H9 (cell line): Measurements from ENCODE around the gene ZDHHC1. TPM values are rescaled to one million over a fixed set of nuclear protein-coding genes. Genes with fewer than 3 reads are reported as not detected.

Experiments
- DNase-seq: peaks from one replicate; pipeline ENCODE4 v3.0.0-alpha.2; 2017
- H2AFZ ChIP-seq: one replicate; pipeline ENCODE4 v1.6.1; 2013; ENCODE audit warnings: mild to moderate bottlenecking, low read length, control low read depth, moderate library complexity
- H2AK5ac ChIP-seq: 2 replicates; pipeline ENCODE4 v1.6.1; 2013; ENCODE audit warnings: low read length, control low read depth, mixed read lengths; ENCODE audit not compliant: insufficient read length
- H2BK120ac ChIP-seq: one replicate; pipeline ENCODE4 v1.6.1; 2013; ENCODE audit warnings: low read depth, mild to moderate bottlenecking, low read length, control low read depth, inconsistent platforms; ENCODE audit not compliant: poor library complexity, severe bottlenecking
- H2BK12ac ChIP-seq: 2 replicates; pipeline ENCODE4 v1.6.1; 2013; ENCODE audit warnings: low read length, control low read depth, mixed read lengths, low read depth; ENCODE audit not compliant: insufficient read length
- H2BK15ac ChIP-seq: 2 replicates; pipeline ENCODE4 v1.6.1; 2013; ENCODE audit warnings: low read depth, low read length, control low read depth
- H2BK20ac ChIP-seq: one replicate; pipeline ENCODE4 v1.6.1; 2013; ENCODE audit warnings: low read depth, mild to moderate bottlenecking, low read length, control low read depth, inconsistent platforms; ENCODE audit not compliant: poor library complexity, severe bottlenecking
- H2BK5ac ChIP-seq: 2 replicates; pipeline ENCODE4 v1.6.1; 2013; ENCODE audit warnings: low read length, control low read depth, mixed read lengths; ENCODE audit not compliant: insufficient read length
- H3K14ac ChIP-seq: 2 replicates; pipeline ENCODE4 v1.6.1; 2013; ENCODE audit warnings: low read length, control low read depth; ENCODE audit not compliant: insufficient read depth
- H3K18ac ChIP-seq: 2 replicates; pipeline ENCODE4 v1.6.1; 2013; ENCODE audit warnings: low read depth, mild to moderate bottlenecking, mixed read lengths, low read length, control low read depth; ENCODE audit not compliant: insufficient read length
- H3K23ac ChIP-seq: 2 replicates; pipeline ENCODE4 v1.6.1; 2013; ENCODE audit warnings: low read length, control low read depth, mixed read lengths, low read depth; ENCODE audit not compliant: insufficient read length
- H3K23me2 ChIP-seq: 2 replicates; pipeline ENCODE4 v1.6.1; 2013; ENCODE audit warnings: low read depth, mild to moderate bottlenecking, mixed read lengths, low read length, control low read depth; ENCODE audit not compliant: insufficient read length, poor library complexity, severe bottlenecking
- H3K27ac ChIP-seq: 2 replicates; pipeline ENCODE4 v1.5.1; 2013; ENCODE audit warnings: low read length, control low read depth, mixed read lengths, low read depth; ENCODE audit not compliant: insufficient read length
- H3K27me3 ChIP-seq: 2 replicates; pipeline ENCODE4 v1.6.1; 2013; ENCODE audit warnings: low read length, control low read depth, inconsistent platforms; ENCODE audit not compliant: insufficient read depth
- H3K4ac ChIP-seq: 2 replicates; pipeline ENCODE4 v1.6.1; 2013; ENCODE audit warnings: low read depth, mild to moderate bottlenecking, control low read depth, inconsistent platforms, low read length, moderate library complexity
- H3K4me1 ChIP-seq: 2 replicates; pipeline ENCODE4 v1.6.1; 2013; ENCODE audit warnings: low read length, control low read depth, inconsistent platforms; ENCODE audit not compliant: insufficient read depth
- H3K4me2 ChIP-seq: 2 replicates; pipeline ENCODE4 v1.6.1; 2013; ENCODE audit warnings: low read length, control low read depth, mixed read lengths; ENCODE audit not compliant: insufficient read length, insufficient read depth
- H3K56ac ChIP-seq: 2 replicates; pipeline ENCODE4 v1.6.1; 2013; ENCODE audit warnings: low read depth, mild to moderate bottlenecking, mixed read lengths, low read length, control low read depth; ENCODE audit not compliant: insufficient read length
- H3K79me1 ChIP-seq: 2 replicates; pipeline ENCODE4 v1.6.1; 2013; ENCODE audit warnings: low read depth, mild to moderate bottlenecking, moderate library complexity, low read length, control low read depth, inconsistent platforms; ENCODE audit not compliant: insufficient read depth, poor library complexity, severe bottlenecking
- H3K79me2 ChIP-seq: 2 replicates; pipeline ENCODE4 v1.6.1; 2013; ENCODE audit warnings: low read length, control low read depth, inconsistent platforms; ENCODE audit not compliant: insufficient read depth
- H3K9ac ChIP-seq: 2 replicates; pipeline ENCODE4 v1.6.1; 2013; ENCODE audit warnings: low read length, control low read depth, mixed read lengths; ENCODE audit not compliant: insufficient read length; ENCODE audit errors: extremely low read depth
- H3K9me3 ChIP-seq: one replicate; pipeline ENCODE4 v1.6.1; 2013; ENCODE audit warnings: low read depth, low read length, inconsistent platforms; ENCODE audit not compliant: control insufficient read depth
- H3T11ph ChIP-seq: one replicate; pipeline ENCODE4 v1.6.1; 2013; ENCODE audit warnings: mild to moderate bottlenecking, low read length, control low read depth, inconsistent platforms
- H4K20me1 ChIP-seq: one replicate; pipeline ENCODE4 v1.6.1; 2013; ENCODE audit not compliant: control insufficient read depth, insufficient read length, insufficient read depth
- H4K5ac ChIP-seq: 2 replicates; pipeline ENCODE4 v1.6.1; 2013; ENCODE audit warnings: low read depth, mild to moderate bottlenecking, mixed read lengths, low read length, control low read depth; ENCODE audit not compliant: insufficient read length
- H4K8ac ChIP-seq: replicated peaks from 2 replicates; pipeline ENCODE4 v1.6.1; 2013; ENCODE audit warnings: low read length, control low read depth, mixed read lengths, low read depth; ENCODE audit not compliant: insufficient read length
- H4K91ac ChIP-seq: 2 replicates; pipeline ENCODE4 v1.6.1; 2013; ENCODE audit warnings: low read depth, mild to moderate bottlenecking, moderate library complexity, mixed read lengths, low read length, control low read depth; ENCODE audit not compliant: insufficient read length
- H3K27ac Mint-ChIP-seq, 3 experiments: 2 replicates in 2 of 3; 3 replicates in 1 of 3; pipeline ENCODE4 v1.8.0; 2020 to 2021; ENCODE audit warnings: mixed read lengths in 3 of 3, mild to moderate bottlenecking in 1 of 3, moderate library complexity in 1 of 3
- H3K27me3 Mint-ChIP-seq: 2 replicates; pipeline ENCODE4 v1.8.0; 2021; ENCODE audit warnings: low read depth, mild to moderate bottlenecking, moderate library complexity, mixed read lengths
- H3K36me3 Mint-ChIP-seq, 3 experiments: 2 replicates in 2 of 3; 3 replicates in 1 of 3; pipeline ENCODE4 v1.8.0; 2020 to 2021; ENCODE audit warnings: low read depth in 3 of 3, mixed read lengths in 3 of 3; ENCODE audit not compliant: insufficient read depth in 1 of 3
- H3K4me1 Mint-ChIP-seq, 2 experiments: 2 replicates each; pipeline ENCODE4 v1.8.0; 2020; ENCODE audit warnings: mixed read lengths in 2 of 2
- H3K4me3 Mint-ChIP-seq, 2 experiments: 2 replicates in 1 of 2; 3 replicates in 1 of 2; pipeline ENCODE4 v1.8.0; 2020 to 2021; ENCODE audit warnings: mild to moderate bottlenecking in 2 of 2, mixed read lengths in 2 of 2, moderate library complexity in 1 of 2
- H3K9me3 Mint-ChIP-seq, 2 experiments: 2 replicates in 1 of 2; 3 replicates in 1 of 2; pipeline ENCODE4 v1.8.0; 2020; ENCODE audit warnings: mild to moderate bottlenecking in 2 of 2, mixed read lengths in 2 of 2, moderate library complexity in 1 of 2
- WGBS: extraction: QIAGEN DNeasy Blood & Tissue Kit; methylation state at CpG from one replicate; pipeline ENCODE4 v1.1.7; 2013; ENCODE audit warnings: missing lambda C conversion rate, low lambda C conversion rate, mixed read lengths; ENCODE audit not compliant: insufficient read length; ENCODE audit errors: extremely low coverage; 5-methylcytosine and 5-hydroxymethylcytosine counted together
- total RNA-seq: library from RNA; stranded (reverse); gene quantifications from 2 replicates; pipeline ENCODE4 v1.2.1, GENCODE V29; 2021
- TF ChIP-seq, protein P1 (sequence below): fragments of 200-600 bp; sonication (generic); conservative IDR thresholded peaks from 3 replicates; pipeline ENCODE4 v1.8.0; 2021; ENCODE audit warnings: antibody characterized with exemption, mild to moderate bottlenecking

ZDHHC1 gene
- total RNA-seq, 1 experiment from 2014 or later: 3.7 TPM

GRCh38 chr16:67399749-67400704 is 16.2 kb downstream of the ZDHHC1 start:
- H3K23ac ChIP-seq: no peak overlapping the region
- H4K20me1 ChIP-seq: peaks cover 2% of the 10 kb centered on the region
- H2BK120ac ChIP-seq: no peak overlapping the region
- H3K23me2 ChIP-seq: no peaks in the 10 kb centered on the region
- H3K9me3 Mint-ChIP-seq: no peaks in the 10 kb centered on the region
- H3K4me1 Mint-ChIP-seq: peaks cover 27 to 38% of the 10 kb centered on the region in 2 experiments
- no peak overlapping the region; a peak in 1 of 7 replicates for H3K27ac Mint-ChIP-seq
- no peak overlapping the region for H3K27ac ChIP-seq
- no peak overlapping the region for H2AK5ac ChIP-seq
- no peak overlapping the region for H2BK5ac ChIP-seq
- H3K79me1 ChIP-seq: no peaks in the 10 kb centered on the region
- H2BK15ac ChIP-seq: no peak overlapping the region
- no peaks in the 10 kb centered on the region for H3K79me2 ChIP-seq
- DNase-seq: no peak
- no peak overlapping the region for H3K18ac ChIP-seq
- H3K27me3 Mint-ChIP-seq: peaks cover 51% of the 10 kb centered on the region
- H2AFZ ChIP-seq: no peak overlapping the region
- TF ChIP-seq, protein P1, sequence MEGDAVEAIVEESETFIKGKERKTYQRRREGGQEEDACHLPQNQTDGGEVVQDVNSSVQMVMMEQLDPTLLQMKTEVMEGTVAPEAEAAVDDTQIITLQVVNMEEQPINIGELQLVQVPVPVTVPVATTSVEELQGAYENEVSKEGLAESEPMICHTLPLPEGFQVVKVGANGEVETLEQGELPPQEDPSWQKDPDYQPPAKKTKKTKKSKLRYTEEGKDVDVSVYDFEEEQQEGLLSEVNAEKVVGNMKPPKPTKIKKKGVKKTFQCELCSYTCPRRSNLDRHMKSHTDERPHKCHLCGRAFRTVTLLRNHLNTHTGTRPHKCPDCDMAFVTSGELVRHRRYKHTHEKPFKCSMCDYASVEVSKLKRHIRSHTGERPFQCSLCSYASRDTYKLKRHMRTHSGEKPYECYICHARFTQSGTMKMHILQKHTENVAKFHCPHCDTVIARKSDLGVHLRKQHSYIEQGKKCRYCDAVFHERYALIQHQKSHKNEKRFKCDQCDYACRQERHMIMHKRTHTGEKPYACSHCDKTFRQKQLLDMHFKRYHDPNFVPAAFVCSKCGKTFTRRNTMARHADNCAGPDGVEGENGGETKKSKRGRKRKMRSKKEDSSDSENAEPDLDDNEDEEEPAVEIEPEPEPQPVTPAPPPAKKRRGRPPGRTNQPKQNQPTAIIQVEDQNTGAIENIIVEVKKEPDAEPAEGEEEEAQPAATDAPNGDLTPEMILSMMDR: peak; percentile 16; the same call in 1 of the 3 replicates
- H4K5ac ChIP-seq: no peak overlapping the region
- no peak overlapping the region for H4K91ac ChIP-seq
- no peak overlapping the region for H3K4me2 ChIP-seq
- no peaks in the 10 kb centered on the region for H3K9me3 ChIP-seq
- no peak overlapping the region for H2BK12ac ChIP-seq
- WGBS: no CpG with 5 or more reads among the region's 19 CpGs
- H3K27me3 ChIP-seq: peaks cover 6% of the 10 kb centered on the region; the same call in 1 of the 2 replicates
- peaks cover 0 to 1% (median 0%) of the 10 kb centered on the region in 3 experiments; a peak in 1 of 7 replicates for H3K36me3 Mint-ChIP-seq
- no peak overlapping the region for H3K4me3 Mint-ChIP-seq
- H3K4me1 ChIP-seq: peaks cover 2% of the 10 kb centered on the region; the same call in 1 of the 2 replicates
- no peak overlapping the region for H3K56ac ChIP-seq
- no peak overlapping the region for H3T11ph ChIP-seq
- H3K4ac ChIP-seq: no peak overlapping the region
- no peak overlapping the region for H2BK20ac ChIP-seq
- no peak overlapping the region for H3K9ac ChIP-seq
- no peak overlapping the region; the same call in 1 of the 2 replicates for H3K14ac ChIP-seq
- no peak overlapping the region for H4K8ac ChIP-seq
